Measurements from ENCODE around the gene PPM1H.

PPM1H gene

DNA sequence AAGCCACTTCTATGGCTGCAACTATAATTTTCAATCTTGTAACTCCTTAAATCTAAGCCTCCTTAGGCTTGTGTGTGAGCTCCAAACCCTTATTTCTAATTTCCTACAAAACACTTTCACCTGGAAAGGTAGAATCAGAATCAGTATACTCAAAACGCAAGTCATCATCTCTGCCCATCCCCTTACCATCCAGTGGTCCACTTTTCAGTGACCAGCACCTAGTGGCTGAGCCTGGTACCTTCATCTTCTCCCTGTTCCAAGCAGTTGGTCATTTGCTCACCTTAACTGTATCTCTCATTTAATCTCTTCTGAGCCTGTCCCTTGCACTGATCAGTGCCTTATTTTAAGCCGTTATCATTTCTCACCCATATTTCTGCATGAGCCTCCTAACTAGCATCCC, 107.9 kb downstream of the PPM1H start:
- Histone ChIP-seq H3K9me3 (ENCODE audit: insufficient read depth, low read length, severe bottlenecking) (no peaks in the 10 kb centered on the region), H2AFZ (ENCODE audit: low read depth, low read length) (no peak overlapping the region), H3K27me3 (ENCODE audit: insufficient read depth, low read length, poor library complexity) (no peaks in the 10 kb centered on the region), H3K79me2 (ENCODE audit: insufficient read depth, low read length) (no peaks in the 10 kb centered on the region), H4K20me1 (ENCODE audit: insufficient read depth, low read length) (no peaks in the 10 kb centered on the region), H3K9ac (ENCODE audit: low read depth, low read length) (no peak overlapping the region), H3K4me1 (ENCODE audit: insufficient read depth, low read length) (no peaks in the 10 kb centered on the region), H3K36me3 (ENCODE audit: insufficient read depth, low read length) (no peaks in the 10 kb centered on the region), H3K27ac (ENCODE audit: low read length) (no peak overlapping the region), H3K4me3 (ENCODE audit: low read depth in 1 of 2, low read length in 2 of 2) (no peak overlapping the region), H3K4me2 (ENCODE audit: insufficient read depth, low read length) (no peak overlapping the region)
- TF ChIP-seq CTCF (IDR thresholded peaks at IDR 0.05; ENCODE audit: borderline replicate concordance, extremely low read depth, low read length, poor library complexity, severe bottlenecking) (no peak), EZH2 (IDR thresholded peaks at IDR 0.05; ENCODE audit: borderline replicate concordance, low read depth, low read length, severe bottlenecking) (no peak)
- ATAC-seq (ENCODE audit: insufficient read depth, low read depth) (no peak), DNase-seq (no peak)

DNA sequence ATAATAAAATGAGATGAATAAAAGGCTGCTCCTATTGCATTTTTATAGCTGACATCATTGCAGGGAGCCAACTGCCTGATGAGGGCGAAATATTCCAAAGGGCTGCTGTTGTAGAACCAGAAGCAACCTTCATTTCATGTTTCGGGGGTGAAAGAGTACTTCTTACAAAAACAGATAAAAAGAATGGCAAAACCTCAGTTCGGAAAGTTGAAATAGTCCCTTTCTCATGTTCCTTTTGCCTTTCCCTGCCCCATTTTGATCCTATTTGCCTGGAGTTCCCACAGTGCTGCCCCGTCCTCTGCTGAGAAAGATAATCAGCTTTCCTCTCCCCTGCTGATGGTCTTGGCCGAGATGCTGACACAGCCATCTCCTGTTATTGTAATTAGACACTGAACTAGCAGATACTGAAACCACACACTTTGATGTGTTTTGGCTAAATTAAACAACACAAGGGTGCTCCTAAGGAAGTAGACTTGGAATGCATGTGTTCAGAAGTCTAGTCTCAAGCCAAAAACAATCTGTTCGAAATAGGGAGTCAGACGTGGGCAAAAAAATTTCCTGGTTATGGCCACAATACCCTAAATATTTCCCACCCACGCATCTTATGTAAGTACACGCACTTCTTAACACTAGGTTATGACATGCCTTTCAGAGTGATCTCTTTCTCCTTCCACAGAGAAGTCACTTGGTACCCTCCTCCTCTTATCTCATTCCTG, 117.2 kb downstream of the PPM1H start:
- DNase-seq, result no peak
- no peaks in the 10 kb centered on the region for H3K9me3 ChIP-seq (ENCODE audit: insufficient read depth, low read length, severe bottlenecking)
- no peaks in the 10 kb centered on the region for H3K79me2 ChIP-seq (ENCODE audit: insufficient read depth, low read length)
- ATAC-seq (ENCODE audit: insufficient read depth, low read depth), result peak; percentile 25; the same call in 1 of the 3 replicates
- no peak for TF ChIP-seq CTCF (IDR thresholded peaks at IDR 0.05; ENCODE audit: borderline replicate concordance, extremely low read depth, low read length, poor library complexity, severe bottlenecking)
- no peak for TF ChIP-seq EZH2 (IDR thresholded peaks at IDR 0.05; ENCODE audit: borderline replicate concordance, low read depth, low read length, severe bottlenecking)
- no peak overlapping the region for H3K9ac ChIP-seq (ENCODE audit: low read depth, low read length)
- H3K27ac ChIP-seq (ENCODE audit: low read length), result no peak overlapping the region
- no peak overlapping the region for H2AFZ ChIP-seq (ENCODE audit: low read depth, low read length)
- H3K27me3 ChIP-seq (ENCODE audit: insufficient read depth, low read length, poor library complexity), result no peaks in the 10 kb centered on the region
- peaks cover 25% of the 10 kb centered on the region for H3K4me1 ChIP-seq (ENCODE audit: insufficient read depth, low read length)
- no peaks in the 10 kb centered on the region for H4K20me1 ChIP-seq (ENCODE audit: insufficient read depth, low read length)
- no peak overlapping the region for H3K4me2 ChIP-seq (ENCODE audit: insufficient read depth, low read length)
- H3K36me3 ChIP-seq (ENCODE audit: insufficient read depth, low read length), result no peaks in the 10 kb centered on the region
- no peak overlapping the region for H3K4me3 ChIP-seq (ENCODE audit: low read depth in 1 of 2, low read length in 2 of 2)

GRCh38 chr12:62814243-62814642, 120.7 kb downstream of the PPM1H start:
- Histone ChIP-seq H3K27ac (ENCODE audit: low read length) (no peak overlapping the region), H2AFZ (ENCODE audit: low read depth, low read length) (no peak overlapping the region), H3K4me3 (ENCODE audit: low read depth in 1 of 2, low read length in 2 of 2) (no peak overlapping the region), H3K27me3 (ENCODE audit: insufficient read depth, low read length, poor library complexity) (no peaks in the 10 kb centered on the region), H3K79me2 (ENCODE audit: insufficient read depth, low read length) (no peaks in the 10 kb centered on the region), H3K9ac (ENCODE audit: low read depth, low read length) (no peak overlapping the region), H3K36me3 (ENCODE audit: insufficient read depth, low read length) (no peaks in the 10 kb centered on the region), H3K9me3 (ENCODE audit: insufficient read depth, low read length, severe bottlenecking) (no peaks in the 10 kb centered on the region), H3K4me2 (ENCODE audit: insufficient read depth, low read length) (no peak overlapping the region), H3K4me1 (ENCODE audit: insufficient read depth, low read length) (peaks cover 32% of the 10 kb centered on the region), H4K20me1 (ENCODE audit: insufficient read depth, low read length) (no peaks in the 10 kb centered on the region)
- ATAC-seq (ENCODE audit: insufficient read depth, low read depth) (no peak), DNase-seq (no peak)
- TF ChIP-seq CTCF (IDR thresholded peaks at IDR 0.05; ENCODE audit: borderline replicate concordance, extremely low read depth, low read length, poor library complexity, severe bottlenecking), result no peak
- no peak for TF ChIP-seq EZH2 (IDR thresholded peaks at IDR 0.05; ENCODE audit: borderline replicate concordance, low read depth, low read length, severe bottlenecking)
